Lower lobe of right lung (tissue), 2 donors: Measurements from ENCODE around the gene RGS4. TPM values are rescaled to one million over a fixed set of nuclear protein-coding genes. Genes with fewer than 3 reads are reported as not detected.

Experiments used
- ATAC-seq, 2 donors: fragments of 200-7000 bp; cut with Tn5 transposase; one replicate each; pipeline ENCODE4 v1.9.1; 2020 to 2022; ENCODE audit warnings: mild to moderate bottlenecking in 2 of 2, moderate library complexity in 2 of 2
- DNase-seq: peaks from one replicate; pipeline ENCODE4 v3.0.0-alpha.2; 2020
- H3K27ac ChIP-seq: fragments of 200-600 bp; one replicate; pipeline ENCODE4 v1.8.0; 2022
- H3K27me3 ChIP-seq: fragments of 200-600 bp; one replicate; pipeline ENCODE4 v1.8.0; 2022; ENCODE audit warnings: low read depth
- H3K36me3 ChIP-seq: fragments of 200-600 bp; one replicate; pipeline ENCODE4 v1.8.0; 2022; ENCODE audit warnings: mild to moderate bottlenecking
- H3K4me1 ChIP-seq: fragments of 200-600 bp; one replicate; pipeline ENCODE4 v1.8.0; 2022
- H3K4me3 ChIP-seq: fragments of 200-600 bp; one replicate; pipeline ENCODE4 v1.8.0; 2022; ENCODE audit warnings: mild to moderate bottlenecking
- H3K9me3 ChIP-seq: fragments of 200-600 bp; one replicate; pipeline ENCODE4 v1.8.0; 2022
- intact Hi-C: fragments of 100-400 bp; cut with DNase I; formaldehyde crosslinking; loops from one replicate; pipeline ENCODE4 v1.11.0; 2022
- total RNA-seq: library from RNA; stranded (reverse); fragmentation: NEBNext Ultra II Directional; extraction: Animal tissue kit (Norgen Biotek cat#: 25700); gene quantifications from one replicate; pipeline ENCODE4 v1.2.1, GENCODE V29; 2021
- TF ChIP-seq, protein P1 (sequence below): fragments of 200-600 bp; IDR thresholded peaks from one replicate; pipeline ENCODE4 v1.8.0; 2022; ENCODE audit warnings: antibody characterized with exemption, mild to moderate bottlenecking
- donor health status: DM: no; HTN: yes; CAD: no; lungs with severe emphysema.

RGS4 gene
- total RNA-seq, 1 donor from 2014 or later = 0.89 TPM

DNA sequence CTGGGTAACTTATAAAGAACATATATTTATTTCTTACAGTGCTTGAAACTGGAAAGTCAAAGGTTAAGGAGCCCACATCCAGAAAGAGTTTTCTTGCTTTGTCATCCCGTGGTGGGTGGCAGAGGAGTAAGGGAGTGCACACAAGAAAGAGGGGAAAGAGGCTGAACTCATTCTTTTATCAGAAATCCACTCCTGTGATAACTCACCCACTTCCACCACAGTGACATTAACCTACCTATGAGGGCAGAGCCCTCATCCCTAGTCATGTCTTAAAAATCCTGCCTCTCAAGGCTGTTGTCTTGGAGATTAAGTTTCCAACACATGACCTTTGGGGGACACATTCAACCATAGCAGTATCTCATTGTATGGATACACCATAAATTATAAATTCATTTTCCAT, 32.5 kb upstream of the RGS4 start:
- DNase-seq (no peak), ATAC-seq (no peak)
- TF ChIP-seq, protein P1, sequence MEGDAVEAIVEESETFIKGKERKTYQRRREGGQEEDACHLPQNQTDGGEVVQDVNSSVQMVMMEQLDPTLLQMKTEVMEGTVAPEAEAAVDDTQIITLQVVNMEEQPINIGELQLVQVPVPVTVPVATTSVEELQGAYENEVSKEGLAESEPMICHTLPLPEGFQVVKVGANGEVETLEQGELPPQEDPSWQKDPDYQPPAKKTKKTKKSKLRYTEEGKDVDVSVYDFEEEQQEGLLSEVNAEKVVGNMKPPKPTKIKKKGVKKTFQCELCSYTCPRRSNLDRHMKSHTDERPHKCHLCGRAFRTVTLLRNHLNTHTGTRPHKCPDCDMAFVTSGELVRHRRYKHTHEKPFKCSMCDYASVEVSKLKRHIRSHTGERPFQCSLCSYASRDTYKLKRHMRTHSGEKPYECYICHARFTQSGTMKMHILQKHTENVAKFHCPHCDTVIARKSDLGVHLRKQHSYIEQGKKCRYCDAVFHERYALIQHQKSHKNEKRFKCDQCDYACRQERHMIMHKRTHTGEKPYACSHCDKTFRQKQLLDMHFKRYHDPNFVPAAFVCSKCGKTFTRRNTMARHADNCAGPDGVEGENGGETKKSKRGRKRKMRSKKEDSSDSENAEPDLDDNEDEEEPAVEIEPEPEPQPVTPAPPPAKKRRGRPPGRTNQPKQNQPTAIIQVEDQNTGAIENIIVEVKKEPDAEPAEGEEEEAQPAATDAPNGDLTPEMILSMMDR = no peak
- intact Hi-C loops = no loop called here
- Histone ChIP-seq H3K27ac (no peak overlapping the region), H3K9me3 (no peaks in the 10 kb centered on the region), H3K4me1 (no peaks in the 10 kb centered on the region), H3K4me3 (no peak overlapping the region), H3K27me3 (no peaks in the 10 kb centered on the region), H3K36me3 (no peaks in the 10 kb centered on the region)

DNA sequence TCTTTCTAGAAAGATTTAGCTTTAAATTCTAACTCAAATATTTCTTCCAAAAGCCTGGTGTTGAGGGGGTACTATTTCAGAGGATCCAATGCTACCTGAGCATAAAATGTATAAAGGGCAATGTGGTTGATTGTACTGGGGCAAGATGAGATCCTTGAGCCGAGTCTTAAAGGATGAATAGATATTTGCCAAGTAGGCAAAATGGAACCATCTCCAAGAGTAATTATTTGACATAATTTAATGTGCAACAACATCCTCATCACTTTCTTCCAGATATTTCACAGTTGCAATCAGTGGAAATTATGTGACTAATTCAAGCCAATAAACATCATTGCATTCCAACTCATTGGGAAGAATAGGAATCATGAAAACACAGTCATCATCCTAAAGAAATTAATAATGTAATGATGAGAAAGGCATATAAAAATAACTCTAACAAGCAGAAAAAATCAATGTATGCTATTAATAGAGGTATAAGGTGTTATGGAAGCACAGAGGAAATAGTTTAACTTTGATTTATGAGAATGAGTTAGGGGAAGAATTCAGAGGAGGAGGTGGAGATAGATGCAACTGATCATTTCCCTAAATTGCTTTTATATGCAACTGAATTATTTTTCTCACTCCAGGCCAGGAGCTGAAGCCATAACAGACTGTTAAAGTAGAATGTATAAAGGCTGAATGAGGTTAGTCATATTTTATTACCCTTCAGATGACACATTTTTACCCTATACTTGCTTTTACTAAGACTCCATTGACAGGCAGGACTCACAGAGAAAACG, 30.0 kb upstream of the RGS4 start:
- DNase-seq (no peak), ATAC-seq (no peak)
- Histone ChIP-seq H3K36me3 (no peaks in the 10 kb centered on the region), H3K27me3 (no peaks in the 10 kb centered on the region), H3K9me3 (no peaks in the 10 kb centered on the region), H3K4me3 (no peak overlapping the region), H3K4me1 (no peaks in the 10 kb centered on the region), H3K27ac (no peak overlapping the region)
- TF ChIP-seq, protein P1 = no peak
- intact Hi-C loops = no loop called here

DNA sequence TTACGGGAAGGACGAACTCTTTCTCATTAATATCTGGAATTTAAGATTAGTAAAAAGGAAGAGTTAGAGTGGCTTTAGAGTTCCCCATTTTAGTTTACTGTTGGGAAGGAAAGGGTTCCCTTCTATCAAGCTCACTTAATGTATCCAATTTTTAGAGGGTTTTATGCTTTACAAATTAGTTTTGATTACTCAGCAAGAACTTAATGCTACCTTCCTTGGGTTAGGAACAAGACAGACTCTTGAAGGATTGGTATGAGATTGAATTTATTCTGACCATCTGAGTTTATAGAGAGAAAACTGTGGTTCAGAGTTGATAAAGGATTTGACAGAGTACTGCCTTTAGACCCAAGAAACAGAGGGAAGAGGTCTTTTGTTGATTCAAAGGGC, 29.5 kb upstream of the RGS4 start:
- Histone ChIP-seq H3K36me3 (no peaks in the 10 kb centered on the region), H3K27ac (no peak overlapping the region), H3K4me3 (no peak overlapping the region), H3K27me3 (no peaks in the 10 kb centered on the region), H3K9me3 (no peaks in the 10 kb centered on the region), H3K4me1 (no peaks in the 10 kb centered on the region)
- intact Hi-C loops = no loop called here
- TF ChIP-seq, protein P1 = no peak
- DNase-seq (no peak), ATAC-seq (no peak)

DNA sequence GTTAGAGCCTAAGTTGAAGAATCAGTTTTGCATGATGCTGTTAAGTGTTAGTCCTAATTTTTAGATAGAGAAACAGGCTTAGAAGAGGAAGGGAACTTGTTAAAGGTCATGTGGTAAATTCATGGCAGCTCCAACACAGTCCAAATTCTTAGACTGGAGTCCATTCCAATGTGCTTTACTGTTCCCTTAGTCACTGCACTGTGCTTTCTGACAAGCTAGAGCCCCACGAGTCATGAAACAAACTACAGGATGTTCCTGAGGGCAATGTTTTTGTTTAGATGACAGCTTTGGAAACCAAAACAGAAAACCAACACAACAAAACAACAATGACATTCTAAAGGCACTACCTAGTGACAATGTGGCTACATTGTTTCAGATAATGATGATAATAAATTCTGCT, 23.1 kb upstream of the RGS4 start:
- Histone ChIP-seq H3K27me3 (no peaks in the 10 kb centered on the region), H3K27ac (no peak overlapping the region), H3K36me3 (no peaks in the 10 kb centered on the region), H3K4me1 (no peaks in the 10 kb centered on the region), H3K4me3 (no peak overlapping the region), H3K9me3 (no peaks in the 10 kb centered on the region)
- ATAC-seq (no peak), DNase-seq (no peak)
- TF ChIP-seq, protein P1 = no peak
- intact Hi-C loops = no loop called here

DNA sequence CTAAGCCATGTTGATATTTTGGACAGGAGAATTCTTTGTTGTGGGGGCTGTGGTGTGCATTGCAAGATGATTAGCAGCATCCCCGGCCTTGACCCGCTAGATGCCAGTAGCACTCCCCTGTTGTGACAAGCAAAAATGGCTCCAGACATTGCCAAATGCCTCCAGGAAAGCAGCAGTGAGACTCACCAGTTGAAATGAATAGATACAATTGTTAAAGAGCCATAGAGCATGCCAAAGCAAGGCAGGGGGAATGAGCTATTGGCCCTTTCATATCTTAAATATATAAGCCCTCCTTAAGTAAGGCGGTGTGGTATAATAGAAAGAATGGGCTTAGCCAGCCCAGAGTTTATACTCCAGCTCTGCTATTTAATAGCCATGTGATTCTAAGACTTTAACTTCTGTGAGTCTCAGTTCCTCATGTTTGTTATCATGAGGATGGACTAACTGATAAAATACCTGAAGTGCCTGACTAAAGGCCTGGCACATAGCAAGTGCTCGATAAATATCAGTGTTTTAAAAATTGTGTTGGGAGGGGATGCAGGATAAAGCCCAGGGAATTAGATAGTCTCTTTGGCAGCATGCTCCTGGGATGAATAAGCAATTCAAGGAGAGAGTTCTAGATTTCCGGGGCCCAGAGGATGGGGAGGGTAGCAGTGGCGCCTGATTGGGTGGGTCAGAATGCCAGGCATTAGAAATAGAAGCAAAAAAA, 21.1 kb upstream of the RGS4 start:
- no peak overlapping the region for H3K27ac ChIP-seq
- no peaks in the 10 kb centered on the region for H3K36me3 ChIP-seq
- DNase-seq = no peak
- no peaks in the 10 kb centered on the region for H3K27me3 ChIP-seq
- TF ChIP-seq, protein P1 = no peak
- H3K4me1 ChIP-seq = no peaks in the 10 kb centered on the region
- no peaks in the 10 kb centered on the region for H3K9me3 ChIP-seq
- ATAC-seq = no peak
- H3K4me3 ChIP-seq = no peak overlapping the region
- intact Hi-C loops = no loop called here
